NCI-H2107 (cell line): ENCODE data around the gene DAZAP1.
"Not testable (repeated sequence)": the region's sequence is repeated elsewhere in the genome, so short reads cannot be mapped to it uniquely, and the experiment has no call there.

Source experiments
- DNase-seq: peaks from one replicate; lab custom pipeline; 2025; lab: John Stamatoyannopoulos, UW

The DAZAP1 gene

GRCh38 chr19:1425902-1426301 is 18.5 kb downstream of the DAZAP1 start:
- no peak for DNase-seq

GRCh38 chr19:1426736-1427135 is 19.4 kb downstream of the DAZAP1 start:
- no peak for DNase-seq

- DNase-seq: no peak
Observed at GRCh38 chr19:1427221-1427920, 20.0 kb downstream of the DAZAP1 start.

GRCh38 chr19:1428738-1429391 is 21.5 kb downstream of the DAZAP1 start:
- no peak for DNase-seq

- DNase-seq: no peak
Observed at GRCh38 chr19:1429750-1430149, 22.4 kb downstream of the DAZAP1 start.

GRCh38 chr19:1430246-1430645 is 22.9 kb downstream of the DAZAP1 start:
- DNase-seq: no peak

- DNase-seq: no peak
Observed at GRCh38 chr19:1431759-1432506, 24.5 kb downstream of the DAZAP1 start.

- DNase-seq: no peak
Observed at GRCh38 chr19:1432507-1432887, 25.1 kb downstream of the DAZAP1 start.

GRCh38 chr19:1433119-1434039 is 26.0 kb downstream of the DAZAP1 start:
- DNase-seq: no peak

- no peak for DNase-seq
Observed at GRCh38 chr19:1434040-1434366, 26.6 kb downstream of the DAZAP1 start.

GRCh38 chr19:1434577-1435060 is 27.2 kb downstream of the DAZAP1 start:
- DNase-seq: no peak

GRCh38 chr19:1435378-1435989 is 28.1 kb downstream of the DAZAP1 start:
- no peak for DNase-seq

- no peak for DNase-seq
Observed at GRCh38 chr19:1437609-1438008, 30.2 kb downstream of the DAZAP1 start.

- DNase-seq: peak; percentile 93
Observed at GRCh38 chr19:1438035-1438932, 30.9 kb downstream of the DAZAP1 start, which contains the start of gene RPS15. Gene RPS15 (plus strand): TSS chr19:1438396. CDS start chr19:1438426, 30 bp downstream.

GRCh38 chr19:1438933-1439354 is 31.6 kb downstream of the DAZAP1 start:
- DNase-seq: no peak

- not testable (repeated sequence) for DNase-seq
Observed at GRCh38 chr19:1439525-1440417, 32.4 kb downstream of the DAZAP1 start.

- no peak for DNase-seq
Observed at GRCh38 chr19:1440418-1440801, 33.0 kb downstream of the DAZAP1 start.

GRCh38 chr19:1441022-1441426 is 33.6 kb downstream of the DAZAP1 start:
- no peak for DNase-seq
